ENCODE results near the gene AIM2.
"Not testable (repeated sequence)": the region's sequence is repeated elsewhere in the genome, so short reads cannot be mapped to it uniquely, and the experiment has no call there.

Gene AIM2

DNA sequence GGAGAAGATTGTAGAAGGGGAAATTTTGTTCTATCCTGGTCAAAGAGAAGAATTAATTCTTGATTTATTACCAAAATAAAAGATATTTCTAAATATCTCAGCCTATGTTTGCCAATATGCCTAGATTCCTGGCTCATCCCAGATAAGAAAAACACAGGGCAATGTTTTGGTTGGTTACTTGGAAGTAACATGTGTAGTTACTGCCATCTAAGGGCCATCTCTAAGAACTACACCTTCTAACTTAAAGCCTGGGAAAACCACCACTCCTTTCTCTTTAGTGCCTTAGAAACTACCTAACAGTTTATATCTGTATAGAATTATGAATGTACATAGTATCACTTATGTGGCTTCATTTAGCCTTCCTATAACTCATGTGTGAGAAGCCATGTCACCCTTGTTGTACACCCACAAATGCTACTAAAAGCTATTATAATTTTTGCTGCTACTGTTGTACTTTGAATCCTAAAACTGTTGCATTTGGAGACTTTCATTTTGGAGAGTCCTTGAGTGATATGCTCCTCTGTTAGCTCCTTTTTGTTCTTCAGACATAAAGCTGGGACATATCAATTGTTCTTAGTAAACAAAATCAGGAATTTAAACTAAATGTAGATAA, 4.5 kb downstream of the AIM2 start:
- Histone ChIP-seq H3K27ac (ENCODE audit: low read length) (no peak overlapping the region), H3K4me1 (ENCODE audit: insufficient read depth, low read length) (peaks cover 3% of the 10 kb centered on the region; the same call in 1 of the 2 replicates), H3K4me3 (ENCODE audit: low read length) (no peak overlapping the region), H3K36me3 (ENCODE audit: insufficient read depth, low read depth, low read length) (no peaks in the 10 kb centered on the region), H3K9ac (ENCODE audit: low read depth, low read length) (no peak overlapping the region), H3K27me3 (ENCODE audit: insufficient read depth, low read length) (no peaks in the 10 kb centered on the region), H3K9me3 (ENCODE audit: insufficient read depth, low read depth, low read length) (no peaks in the 10 kb centered on the region)

GRCh38 chr1:159068886-159069285, 7.7 kb downstream of the AIM2 start:
- H3K4me1 ChIP-seq (ENCODE audit: insufficient read depth, low read length), result peaks cover 3% of the 10 kb centered on the region; the same call in 1 of the 2 replicates
- H3K36me3 ChIP-seq (ENCODE audit: insufficient read depth, low read depth, low read length), result no peaks in the 10 kb centered on the region
- H3K9me3 ChIP-seq (ENCODE audit: insufficient read depth, low read depth, low read length), result no peaks in the 10 kb centered on the region
- no peak overlapping the region for H3K9ac ChIP-seq (ENCODE audit: low read depth, low read length)
- no peak overlapping the region for H3K27ac ChIP-seq (ENCODE audit: low read length)
- no peak overlapping the region for H3K4me3 ChIP-seq (ENCODE audit: low read length)
- H3K27me3 ChIP-seq (ENCODE audit: insufficient read depth, low read length), result no peaks in the 10 kb centered on the region

DNA sequence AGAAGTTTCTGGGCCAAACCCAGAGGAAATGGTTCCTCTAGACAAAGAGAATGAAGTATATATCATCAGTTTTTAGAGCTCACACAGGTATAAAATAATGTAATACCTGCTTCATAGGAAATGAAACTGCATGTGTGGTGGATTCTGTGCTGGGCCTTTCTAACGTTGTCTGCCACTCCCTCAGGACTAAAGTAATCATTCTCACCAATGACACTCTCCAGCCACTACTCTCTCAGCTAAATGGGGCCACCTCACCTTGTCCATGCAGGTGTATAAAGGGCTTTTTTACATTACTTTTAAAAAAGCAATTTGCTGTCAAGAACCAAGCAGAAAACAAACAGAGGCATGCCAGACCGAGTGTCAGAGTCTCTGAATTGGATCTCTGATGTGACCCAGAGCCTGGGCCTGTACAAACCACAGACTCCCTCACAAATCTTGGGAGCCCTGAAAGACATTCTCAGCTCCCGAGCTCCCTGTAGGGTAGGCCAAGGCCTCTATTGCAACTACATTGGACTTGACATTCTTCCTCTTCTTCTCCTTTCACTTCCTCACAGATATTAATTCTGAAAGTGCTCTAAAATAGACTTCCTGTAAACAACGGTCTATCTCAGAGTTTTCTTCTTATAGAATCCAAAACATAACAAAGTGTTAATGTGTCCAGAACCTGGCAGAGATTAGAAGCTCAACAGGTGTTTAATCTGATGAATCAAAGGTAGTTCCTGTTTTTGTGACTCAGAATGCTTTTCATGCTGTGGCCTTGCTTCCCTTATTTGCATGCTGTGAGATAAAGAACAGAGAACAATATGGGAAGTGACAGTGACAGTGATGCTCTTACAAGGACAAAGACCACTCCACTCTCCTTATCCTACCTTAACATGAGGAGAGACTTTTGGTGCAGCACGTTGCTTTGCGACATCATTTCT, 8.6 kb downstream of the AIM2 start:
- Histone ChIP-seq H3K36me3 (ENCODE audit: insufficient read depth, low read depth, low read length) (no peaks in the 10 kb centered on the region), H3K27me3 (ENCODE audit: insufficient read depth, low read length) (no peaks in the 10 kb centered on the region), H3K4me1 (ENCODE audit: insufficient read depth, low read length) (peaks cover 3% of the 10 kb centered on the region; the same call in 1 of the 2 replicates), H3K27ac (ENCODE audit: low read length) (no peak overlapping the region), H3K9ac (ENCODE audit: low read depth, low read length) (no peak overlapping the region), H3K9me3 (ENCODE audit: insufficient read depth, low read depth, low read length) (no peaks in the 10 kb centered on the region), H3K4me3 (ENCODE audit: low read length) (no peak overlapping the region)

- no peak overlapping the region for H3K4me3 ChIP-seq (ENCODE audit: low read length)
- H3K27me3 ChIP-seq (ENCODE audit: insufficient read depth, low read length), result no peaks in the 10 kb centered on the region
- no peak overlapping the region for H3K9ac ChIP-seq (ENCODE audit: low read depth, low read length)
- H3K4me1 ChIP-seq (ENCODE audit: insufficient read depth, low read length), result peaks cover 3% of the 10 kb centered on the region; the same call in 1 of the 2 replicates
- H3K36me3 ChIP-seq (ENCODE audit: insufficient read depth, low read depth, low read length), result no peaks in the 10 kb centered on the region
- no peaks in the 10 kb centered on the region for H3K9me3 ChIP-seq (ENCODE audit: insufficient read depth, low read depth, low read length)
- no peak overlapping the region for H3K27ac ChIP-seq (ENCODE audit: low read length)
Measured at GRCh38 chr1:159066108-159066507, 10.5 kb downstream of the AIM2 start.

- H3K27ac ChIP-seq (ENCODE audit: low read length), result no peak overlapping the region
- H3K36me3 ChIP-seq (ENCODE audit: insufficient read depth, low read depth, low read length), result no peaks in the 10 kb centered on the region
- no peaks in the 10 kb centered on the region for H3K9me3 ChIP-seq (ENCODE audit: insufficient read depth, low read depth, low read length)
- peaks cover 3% of the 10 kb centered on the region; the same call in 1 of the 2 replicates for H3K4me1 ChIP-seq (ENCODE audit: insufficient read depth, low read length)
- H3K27me3 ChIP-seq (ENCODE audit: insufficient read depth, low read length), result no peaks in the 10 kb centered on the region
- no peak overlapping the region for H3K9ac ChIP-seq (ENCODE audit: low read depth, low read length)
- H3K4me3 ChIP-seq (ENCODE audit: low read length), result no peak overlapping the region
Measured at GRCh38 chr1:159065106-159065505, 11.5 kb downstream of the AIM2 start.

GRCh38 chr1:159058751-159059150, 17.8 kb downstream of the AIM2 start:
- Histone ChIP-seq H3K27ac (ENCODE audit: low read length) (no peak overlapping the region), H3K36me3 (ENCODE audit: insufficient read depth, low read depth, low read length) (no peaks in the 10 kb centered on the region), H3K9ac (ENCODE audit: low read depth, low read length) (no peak overlapping the region), H3K27me3 (ENCODE audit: insufficient read depth, low read length) (no peaks in the 10 kb centered on the region), H3K4me3 (ENCODE audit: low read length) (no peak overlapping the region), H3K4me1 (ENCODE audit: insufficient read depth, low read length) (peaks cover 3% of the 10 kb centered on the region; the same call in 1 of the 2 replicates), H3K9me3 (ENCODE audit: insufficient read depth, low read depth, low read length) (no peaks in the 10 kb centered on the region)

DNA sequence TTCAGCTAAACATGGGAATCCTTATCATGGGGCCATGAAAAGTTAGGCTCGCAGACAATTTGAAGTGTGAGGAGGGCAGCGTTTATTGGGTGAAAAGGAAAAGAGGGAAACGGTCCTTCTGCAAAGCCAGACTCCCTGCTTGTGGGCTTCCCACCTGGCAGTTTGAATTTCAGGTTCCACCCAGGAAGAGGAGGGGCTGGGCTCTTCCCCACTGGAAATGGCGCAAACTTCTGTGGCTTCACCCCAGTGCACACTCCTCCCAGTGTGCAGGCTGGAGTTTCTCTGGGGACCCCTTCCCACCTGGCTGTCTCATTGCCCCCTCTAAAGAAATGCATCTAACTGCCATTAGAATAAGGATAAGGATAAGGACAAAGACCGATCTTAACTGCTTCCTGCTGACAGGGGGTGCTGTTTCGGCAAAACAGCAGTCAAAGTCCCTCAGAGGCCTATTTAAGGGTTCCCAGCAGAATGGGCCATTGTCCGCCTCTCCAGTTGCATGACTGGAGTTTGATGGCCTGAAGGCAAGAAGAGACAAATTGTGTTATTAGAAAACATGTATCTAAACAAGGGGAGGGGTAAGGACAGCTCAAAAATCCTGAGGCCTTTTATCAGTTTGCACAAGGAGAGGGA, 20.4 kb downstream of the AIM2 start:
- Histone ChIP-seq H3K4me3 (ENCODE audit: low read length) (no peak overlapping the region), H3K9me3 (ENCODE audit: insufficient read depth, low read depth, low read length) (no peaks in the 10 kb centered on the region), H3K36me3 (ENCODE audit: insufficient read depth, low read depth, low read length) (no peaks in the 10 kb centered on the region), H3K4me1 (ENCODE audit: insufficient read depth, low read length) (peaks cover 3% of the 10 kb centered on the region; the same call in 1 of the 2 replicates), H3K27me3 (ENCODE audit: insufficient read depth, low read length) (no peaks in the 10 kb centered on the region), H3K27ac (ENCODE audit: low read length) (no peak overlapping the region), H3K9ac (ENCODE audit: low read depth, low read length) (no peak overlapping the region)

DNA sequence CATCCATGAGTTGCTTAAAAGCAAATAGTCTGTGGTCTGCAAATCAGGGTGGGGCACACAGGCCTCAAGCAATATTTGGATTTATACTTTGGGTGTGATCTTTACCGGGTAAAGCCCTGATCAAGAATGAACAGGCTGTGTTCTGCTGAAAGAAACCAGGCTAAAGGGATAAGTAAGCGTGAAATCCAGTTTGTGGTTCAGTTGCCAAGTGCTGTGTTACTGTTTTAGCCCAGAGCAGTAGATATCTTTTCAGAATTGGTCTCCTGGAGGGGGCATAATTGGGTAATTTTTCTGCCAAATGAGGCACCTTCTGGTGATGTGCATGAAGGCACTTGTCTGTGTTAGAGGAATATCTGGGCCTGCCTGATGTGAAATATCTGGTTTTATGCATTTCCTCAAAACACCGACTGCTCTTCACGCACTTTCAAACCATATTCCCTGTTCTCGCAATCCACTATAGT, 21.4 kb downstream of the AIM2 start:
- Histone ChIP-seq H3K36me3 (ENCODE audit: insufficient read depth, low read depth, low read length) (no peaks in the 10 kb centered on the region), H3K27ac (ENCODE audit: low read length) (no peak overlapping the region), H3K4me1 (ENCODE audit: insufficient read depth, low read length) (peaks cover 3% of the 10 kb centered on the region; the same call in 1 of the 2 replicates)

DNA sequence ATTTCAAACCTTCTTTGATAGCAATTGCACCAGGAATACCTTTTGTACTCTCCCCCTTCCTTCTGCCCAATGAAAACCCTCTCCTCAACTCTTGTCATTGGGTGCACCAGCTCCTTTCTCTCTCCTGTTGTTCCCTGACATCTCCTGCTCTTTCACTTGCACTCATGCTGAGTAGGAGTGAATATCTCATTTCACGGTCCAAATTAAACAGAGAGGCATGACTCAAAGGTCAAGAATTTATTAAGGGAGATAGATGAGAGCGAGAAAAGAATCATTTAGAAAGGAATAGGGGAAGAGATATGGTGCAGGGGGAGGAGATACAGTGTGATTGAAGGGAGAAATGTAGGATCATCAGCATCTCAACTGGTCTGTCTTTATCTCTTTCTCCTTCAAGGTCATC, 22.1 kb downstream of the AIM2 start:
- Histone ChIP-seq H3K36me3 (ENCODE audit: insufficient read depth, low read depth, low read length) (no peaks in the 10 kb centered on the region), H3K27me3 (ENCODE audit: insufficient read depth, low read length) (no peaks in the 10 kb centered on the region), H3K9me3 (ENCODE audit: insufficient read depth, low read depth, low read length) (no peaks in the 10 kb centered on the region), H3K9ac (ENCODE audit: low read depth, low read length) (no peak overlapping the region), H3K27ac (ENCODE audit: low read length) (no peak overlapping the region), H3K4me3 (ENCODE audit: low read length) (no peak overlapping the region), H3K4me1 (ENCODE audit: insufficient read depth, low read length) (peaks cover 3% of the 10 kb centered on the region; the same call in 1 of the 2 replicates)

More for the DNA sequence above, 21.4 kb downstream of the AIM2 start:
- Histone ChIP-seq H3K9me3 (ENCODE audit: insufficient read depth, low read depth, low read length) (no peaks in the 10 kb centered on the region), H3K4me3 (ENCODE audit: low read length) (no peak overlapping the region), H3K27me3 (ENCODE audit: insufficient read depth, low read length) (no peaks in the 10 kb centered on the region), H3K9ac (ENCODE audit: low read depth, low read length) (no peak overlapping the region)

GRCh38 chr1:159051436-159051835, 25.1 kb downstream of the AIM2 start:
- Histone ChIP-seq H3K27ac (ENCODE audit: low read length) (no peak overlapping the region), H3K27me3 (ENCODE audit: insufficient read depth, low read length) (no peaks in the 10 kb centered on the region), H3K36me3 (ENCODE audit: insufficient read depth, low read depth, low read length) (no peaks in the 10 kb centered on the region)

DNA sequence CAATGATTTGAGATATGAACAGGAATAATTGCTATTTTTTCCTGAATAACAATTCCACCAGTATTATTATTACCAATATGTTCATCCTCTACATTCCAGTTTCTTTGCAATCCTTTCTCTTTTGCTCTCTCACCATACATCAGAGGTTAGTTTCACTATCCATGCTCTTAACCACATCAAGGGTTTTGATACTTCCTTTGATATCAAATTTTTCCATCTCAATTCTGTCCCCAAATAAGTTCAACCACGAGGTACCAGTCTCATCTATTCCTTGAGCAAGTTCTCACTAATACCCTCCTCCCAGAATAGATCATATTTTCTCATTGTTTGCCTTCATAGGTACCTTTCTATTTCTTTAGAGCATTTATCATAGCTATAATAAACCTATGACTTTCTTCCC, 30.1 kb downstream of the AIM2 start:
- H3K4me1 ChIP-seq (ENCODE audit: insufficient read depth, low read length); H3K36me3 ChIP-seq (ENCODE audit: insufficient read depth, low read depth, low read length); H3K27me3 ChIP-seq (ENCODE audit: insufficient read depth, low read length); H3K9ac ChIP-seq (ENCODE audit: low read depth, low read length); H3K27ac ChIP-seq (ENCODE audit: low read length); H3K9me3 ChIP-seq (ENCODE audit: insufficient read depth, low read depth, low read length); H3K4me3 ChIP-seq (ENCODE audit: low read length): not testable (repeated sequence)

More at GRCh38 chr1:159051436-159051835, 25.1 kb downstream of the AIM2 start:
- no peaks in the 10 kb centered on the region for H3K9me3 ChIP-seq (ENCODE audit: insufficient read depth, low read depth, low read length)
- no peak overlapping the region for H3K4me3 ChIP-seq (ENCODE audit: low read length)
- H3K4me1 ChIP-seq (ENCODE audit: insufficient read depth, low read length), result peaks cover 3% of the 10 kb centered on the region; the same call in 1 of the 2 replicates
- no peak overlapping the region for H3K9ac ChIP-seq (ENCODE audit: low read depth, low read length)
